OCI-LY3 (cell line): Measurements from ENCODE around the gene CRISP1.
"Not testable (repeated sequence)": the region's sequence is repeated elsewhere in the genome, so short reads cannot be mapped to it uniquely, and the experiment has no call there.

Experiments used
- H2AFZ ChIP-seq: fragments of 200-600, 300-600 bp; shearing (Covaris generic); 2 replicates; pipeline ENCODE4 v1.6.0; 2014; ENCODE audit warnings: antibody characterized with exemption, low read depth, low read length
- H3K27ac ChIP-seq: fragments of 200-600, 300-600 bp; sonication (generic); 2 replicates; pipeline ENCODE4 v1.5.1; 2014; ENCODE audit warnings: mild to moderate bottlenecking, low read length, moderate library complexity, mixed read lengths
- H3K27me3 ChIP-seq: fragments of 200-600, 300-600 bp; sonication (generic); 2 replicates; pipeline ENCODE4 v1.6.1; 2014; ENCODE audit warnings: low read depth, low read length, mixed read lengths
- H3K36me3 ChIP-seq: fragments of 200-600, 300-600 bp; sonication (generic); replicated peaks from 2 replicates; pipeline ENCODE3; 2014; ENCODE audit warnings: low read depth, low read length, mixed read lengths
- H3K4me1 ChIP-seq: fragments of 300-600, 200-600 bp; sonication (generic); 2 replicates; pipeline ENCODE4 v1.6.1; 2014; ENCODE audit warnings: low read length, mixed read lengths
- H3K4me2 ChIP-seq: fragments of 200-600, 300-600 bp; sonication (generic); 2 replicates; pipeline ENCODE4 v1.6.1; 2014; ENCODE audit warnings: low read length, mixed read lengths
- H3K4me3 ChIP-seq: fragments of 300-600, 200-600 bp; sonication (generic); 2 replicates; pipeline ENCODE4 v1.5.1; 2014; ENCODE audit warnings: antibody characterized with exemption, mild to moderate bottlenecking, low read length, moderate library complexity
- H3K79me2 ChIP-seq: fragments of 300-600, 200-600 bp; shearing (Covaris generic); 2 replicates; pipeline ENCODE4 v1.6.1; 2014; ENCODE audit warnings: mild to moderate bottlenecking, low read length, mixed read lengths
- H3K9ac ChIP-seq: fragments of 300-600, 200-600 bp; shearing (Covaris generic); 2 replicates; pipeline ENCODE4 v1.6.0; 2014; ENCODE audit warnings: mild to moderate bottlenecking, low read length, moderate library complexity
- H3K9me3 ChIP-seq: fragments of 200-600, 300-600 bp; shearing (Covaris generic); 2 replicates; pipeline ENCODE4 v1.6.1; 2014; ENCODE audit warnings: low read length, mixed read lengths; ENCODE audit not compliant: insufficient read depth
- H4K20me1 ChIP-seq: fragments of 200-600, 300-600 bp; sonication (generic); 2 replicates; pipeline ENCODE4 v1.6.1; 2016; ENCODE audit warnings: low read length, mixed read lengths; ENCODE audit not compliant: insufficient read depth
- CTCF ChIP-seq: fragments of 200-600, 300-600 bp; sonication (generic); IDR thresholded peaks from 2 replicates; pipeline ENCODE4 v1.5.1; 2014; ENCODE audit warnings: antibody characterized with exemption, low read length, low read depth
- EZH2phosphoT487 ChIP-seq: fragments of 200-600 bp; shearing (Covaris generic); IDR thresholded peaks from 2 replicates; pipeline ENCODE4 v1.6.1; 2018; ENCODE audit warnings: antibody characterized with exemption, mixed run types, low read depth

CRISP1 gene

GRCh38 chr6:49806145-49806544 lies 60.2 kb downstream of the CRISP1 start:
- no peak overlapping the region for H3K4me3 ChIP-seq
- no peak overlapping the region for H3K4me2 ChIP-seq
- no peaks in the 10 kb centered on the region for H3K79me2 ChIP-seq
- H2AFZ ChIP-seq = no peak overlapping the region
- no peaks in the 10 kb centered on the region for H3K4me1 ChIP-seq
- H3K36me3 ChIP-seq = no peaks in the 10 kb centered on the region
- H3K9me3 ChIP-seq = no peaks in the 10 kb centered on the region
- TF ChIP-seq EZH2phosphoT487 (no peak), CTCF (no peak)
- no peaks in the 10 kb centered on the region for H3K27me3 ChIP-seq
- H3K9ac ChIP-seq = no peak overlapping the region
- no peaks in the 10 kb centered on the region for H4K20me1 ChIP-seq
- H3K27ac ChIP-seq = no peak overlapping the region

GRCh38 chr6:49805246-49805645 lies 61.1 kb downstream of the CRISP1 start:
- no peaks in the 10 kb centered on the region for H3K27me3 ChIP-seq
- H3K9me3 ChIP-seq = no peaks in the 10 kb centered on the region
- no peak overlapping the region for H3K9ac ChIP-seq
- H3K27ac ChIP-seq = no peak overlapping the region
- H3K4me3 ChIP-seq = no peak overlapping the region
- no peaks in the 10 kb centered on the region for H4K20me1 ChIP-seq
- H2AFZ ChIP-seq = no peak overlapping the region
- H3K4me1 ChIP-seq = no peaks in the 10 kb centered on the region
- H3K4me2 ChIP-seq = no peak overlapping the region
- no peaks in the 10 kb centered on the region for H3K79me2 ChIP-seq
- H3K36me3 ChIP-seq = no peaks in the 10 kb centered on the region
- TF ChIP-seq CTCF (no peak), EZH2phosphoT487 (no peak)

- H3K36me3 ChIP-seq = no peaks in the 10 kb centered on the region
- TF ChIP-seq CTCF (no peak), EZH2phosphoT487 (no peak)
- H3K4me1 ChIP-seq = no peaks in the 10 kb centered on the region
- no peaks in the 10 kb centered on the region for H4K20me1 ChIP-seq
- H2AFZ ChIP-seq = no peak overlapping the region
- H3K4me3 ChIP-seq = no peak overlapping the region
- H3K79me2 ChIP-seq = no peaks in the 10 kb centered on the region
- H3K27ac ChIP-seq = no peak overlapping the region
- no peak overlapping the region for H3K4me2 ChIP-seq
- no peak overlapping the region for H3K9ac ChIP-seq
- no peaks in the 10 kb centered on the region for H3K9me3 ChIP-seq
- H3K27me3 ChIP-seq = no peaks in the 10 kb centered on the region
These were observed 64.8 kb downstream of the CRISP1 start for GRCh38 chr6:49801525-49801924.

- no peak overlapping the region for H3K27ac ChIP-seq
- H2AFZ ChIP-seq = no peak overlapping the region
- H3K27me3 ChIP-seq = no peaks in the 10 kb centered on the region
- no peak overlapping the region for H3K4me2 ChIP-seq
- H3K79me2 ChIP-seq = no peaks in the 10 kb centered on the region
- no peaks in the 10 kb centered on the region for H3K9me3 ChIP-seq
- H3K4me1 ChIP-seq = no peaks in the 10 kb centered on the region
- no peaks in the 10 kb centered on the region for H3K36me3 ChIP-seq
- no peak overlapping the region for H3K9ac ChIP-seq
- no peak overlapping the region for H3K4me3 ChIP-seq
- TF ChIP-seq EZH2phosphoT487 (no peak), CTCF (no peak)
- no peaks in the 10 kb centered on the region for H4K20me1 ChIP-seq
These were observed 67.2 kb downstream of the CRISP1 start for GRCh38 chr6:49799090-49799489.

- H3K4me3 ChIP-seq, H2AFZ ChIP-seq: not testable (repeated sequence)
These were observed 69.4 kb downstream of the CRISP1 start for GRCh38 chr6:49796842-49797455.

More at GRCh38 chr6:49796842-49797455, 69.4 kb downstream of the CRISP1 start:
- not testable (repeated sequence) for H3K4me1 ChIP-seq, H3K36me3 ChIP-seq, H3K79me2 ChIP-seq, H3K4me2 ChIP-seq, H3K27ac ChIP-seq, H3K9ac ChIP-seq, H3K27me3 ChIP-seq, H4K20me1 ChIP-seq, H3K9me3 ChIP-seq
